NCI-H748 treated with DMSO at 0.1 percent for 48 hours (cell line): ENCODE results near the gene PID1.
"Not testable (repeated sequence)": the region's sequence is repeated elsewhere in the genome, so short reads cannot be mapped to it uniquely, and the experiment has no call there.

Experiments used
- DNase-seq: peaks from one replicate; lab custom pipeline; 2025; lab: John Stamatoyannopoulos, UW

The PID1 gene

DNA sequence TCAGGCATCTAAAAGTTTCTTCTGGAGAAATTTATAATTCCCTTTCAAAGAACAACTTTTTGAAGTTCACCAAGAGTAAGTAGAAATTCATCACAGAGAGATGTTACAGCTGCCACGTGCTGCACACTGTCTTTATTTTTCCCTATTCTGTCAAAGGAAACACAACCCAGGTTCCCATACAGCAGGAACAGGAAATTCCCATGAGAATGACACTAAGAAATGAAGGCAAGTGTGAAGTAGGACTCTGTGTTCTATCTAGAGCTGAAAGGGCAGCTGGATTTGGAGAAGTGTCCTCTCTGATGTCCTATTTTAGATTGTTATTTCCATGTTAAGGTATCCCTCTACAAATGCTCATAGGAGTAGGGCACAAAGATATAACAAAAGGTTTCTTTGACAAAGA is 58.8 kb downstream of the PID1 start:
- no peak for DNase-seq

DNA sequence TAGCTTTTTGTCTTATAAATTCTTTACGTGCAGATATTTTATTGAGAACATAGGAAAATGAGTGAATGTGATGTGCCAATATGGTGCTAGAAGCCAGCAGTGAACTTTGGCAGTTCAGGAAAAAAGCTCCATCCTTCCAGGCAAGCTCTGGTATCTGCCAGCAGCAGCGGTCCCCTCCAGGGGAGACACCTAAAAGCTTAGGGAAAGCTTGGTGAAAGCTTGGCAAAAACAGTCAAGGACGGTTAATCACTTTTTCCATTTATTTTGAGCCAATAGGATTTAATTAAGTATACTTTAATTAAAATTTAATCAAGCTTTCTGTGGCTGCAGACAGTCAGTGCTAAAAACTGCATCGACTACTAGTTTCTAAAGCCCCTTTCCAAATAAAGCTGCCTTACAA is 60.4 kb downstream of the PID1 start:
- DNase-seq: no peak

DNA sequence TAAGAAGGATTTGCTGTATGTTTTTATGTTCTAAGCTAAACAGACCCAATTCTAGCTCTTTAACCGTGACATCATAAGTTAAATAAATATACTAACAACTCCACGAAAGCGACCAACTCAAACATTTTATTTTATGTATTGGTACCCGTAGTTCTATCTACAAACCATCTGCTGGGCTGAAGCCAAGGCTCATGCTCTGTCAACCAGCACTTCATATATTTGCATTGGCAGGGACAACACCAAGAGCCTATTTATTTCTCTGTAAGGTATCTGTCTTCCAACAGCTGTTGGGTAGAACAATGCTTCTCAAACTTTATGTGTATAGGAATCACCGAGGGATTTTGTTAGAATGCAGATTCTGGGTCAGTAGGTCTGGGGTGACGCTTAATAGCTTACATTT is 64.5 kb downstream of the PID1 start:
- no peak for DNase-seq

DNA sequence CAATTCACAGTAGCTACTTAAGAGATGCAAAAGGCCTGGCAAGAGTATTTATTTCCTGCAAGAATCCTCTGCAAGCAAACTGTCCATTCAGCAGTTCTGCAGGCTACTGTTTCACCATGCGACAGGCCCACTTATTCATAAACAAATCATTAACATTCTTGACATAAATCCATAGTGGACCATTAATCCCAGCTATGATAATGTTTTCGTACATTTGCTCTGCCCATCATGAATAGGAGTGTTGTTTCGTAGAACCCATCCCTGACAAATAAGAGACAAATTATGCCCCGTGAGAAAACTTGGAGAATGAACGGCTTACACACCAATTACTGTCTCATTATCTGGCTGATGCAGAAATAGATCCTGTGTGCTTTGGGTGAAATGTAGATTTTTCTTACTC is 65.4 kb downstream of the PID1 start:
- peak; percentile 30 for DNase-seq

DNA sequence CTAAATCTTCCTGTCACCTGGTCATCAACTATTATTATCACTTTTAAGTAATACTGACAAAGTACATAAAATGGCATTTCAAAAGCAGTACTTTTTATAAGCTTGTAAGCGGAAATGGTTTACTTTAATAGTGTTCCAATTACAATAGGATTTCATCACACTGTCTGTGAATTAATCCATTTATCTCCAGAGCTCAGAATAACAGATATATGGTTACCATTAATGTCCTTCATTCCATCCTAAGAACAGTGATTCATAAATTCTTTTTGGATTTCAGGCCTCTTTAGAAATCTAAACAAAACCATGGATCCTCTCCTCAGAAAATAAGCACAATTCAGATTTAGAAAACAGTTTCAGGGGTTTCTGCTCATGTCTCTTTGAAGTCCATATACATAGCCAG is 68.4 kb downstream of the PID1 start:
- DNase-seq: no peak

DNA sequence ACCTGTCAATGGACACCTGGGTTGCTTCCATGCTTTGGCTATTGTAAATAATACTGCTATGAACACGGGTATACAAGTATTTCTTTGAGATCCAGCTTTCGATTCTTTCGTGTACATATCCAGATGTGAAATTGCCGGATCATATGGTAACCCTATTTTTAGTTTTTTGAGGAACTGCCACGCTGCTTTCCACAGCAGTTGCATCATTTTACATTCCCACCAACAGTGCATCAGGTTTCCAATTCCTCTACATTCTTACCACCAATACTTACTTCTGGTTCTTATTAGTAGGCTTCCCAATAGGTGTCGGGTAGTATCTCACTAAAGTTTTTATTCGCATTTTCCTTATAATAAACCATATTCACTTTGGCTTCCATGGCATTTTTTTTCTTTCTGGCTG is 69.6 kb downstream of the PID1 start:
- DNase-seq: no peak

DNA sequence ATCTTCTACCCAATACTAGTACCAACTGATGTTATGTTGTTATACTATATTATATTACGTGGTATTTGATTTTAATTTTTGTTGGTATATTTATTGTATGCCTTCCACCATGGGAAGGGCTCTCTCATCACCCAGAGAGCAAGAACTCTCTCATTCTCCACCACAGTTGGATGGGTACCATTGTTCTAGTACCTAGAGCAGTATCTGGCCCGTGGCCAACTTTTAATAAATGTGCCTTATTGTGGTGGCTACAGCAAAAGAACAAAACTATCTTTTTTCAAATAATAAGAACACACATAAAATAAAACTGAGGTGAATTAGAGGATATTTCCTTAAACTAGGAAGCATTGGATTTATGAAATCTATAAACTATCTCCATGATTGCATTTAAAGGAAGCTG is 71.8 kb downstream of the PID1 start:
- DNase-seq: no peak

DNA sequence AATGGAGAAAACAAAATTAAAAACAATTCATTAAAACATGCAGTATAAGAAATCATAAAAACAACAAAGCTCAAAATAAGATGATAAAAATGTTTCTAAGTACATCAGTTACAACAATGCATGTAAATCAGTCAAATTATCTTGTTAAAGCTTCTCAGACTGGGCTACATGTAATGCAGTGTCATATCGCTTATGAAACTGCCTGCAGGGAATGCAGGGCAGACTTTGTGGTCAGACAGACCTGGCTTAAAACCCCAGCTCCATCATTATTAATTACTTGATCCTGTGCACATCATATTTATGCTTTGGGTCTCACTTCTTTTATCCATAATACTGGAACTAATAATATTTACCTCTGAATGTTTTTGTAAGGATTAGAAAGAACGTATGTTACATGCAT is 74.6 kb downstream of the PID1 start:
- DNase-seq: no peak

DNA sequence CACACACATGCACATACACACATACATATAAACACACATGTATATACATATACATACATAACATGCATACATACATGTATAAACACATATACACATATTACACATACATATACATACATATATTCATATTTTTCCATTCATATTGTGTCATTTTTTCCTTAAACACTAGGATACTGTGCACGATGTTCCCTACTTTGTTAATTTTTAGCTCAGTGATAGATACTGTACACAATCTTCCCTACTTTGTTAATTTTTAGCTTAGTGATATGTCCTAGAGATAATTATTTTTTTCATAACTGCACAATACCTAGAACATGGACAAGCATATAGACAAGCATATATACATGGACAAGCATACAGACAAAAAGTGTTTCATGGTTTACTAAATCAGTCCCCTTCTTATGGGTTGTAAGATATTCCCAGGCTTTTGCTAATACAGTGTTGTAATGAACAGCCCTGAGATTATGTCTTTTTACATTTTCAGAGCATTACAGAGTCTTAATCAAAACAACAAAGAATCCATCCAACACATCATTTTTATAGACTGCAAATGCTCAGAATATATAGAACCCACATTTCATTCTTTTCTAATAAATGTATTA is 75.6 kb downstream of the PID1 start:
- no peak for DNase-seq

DNA sequence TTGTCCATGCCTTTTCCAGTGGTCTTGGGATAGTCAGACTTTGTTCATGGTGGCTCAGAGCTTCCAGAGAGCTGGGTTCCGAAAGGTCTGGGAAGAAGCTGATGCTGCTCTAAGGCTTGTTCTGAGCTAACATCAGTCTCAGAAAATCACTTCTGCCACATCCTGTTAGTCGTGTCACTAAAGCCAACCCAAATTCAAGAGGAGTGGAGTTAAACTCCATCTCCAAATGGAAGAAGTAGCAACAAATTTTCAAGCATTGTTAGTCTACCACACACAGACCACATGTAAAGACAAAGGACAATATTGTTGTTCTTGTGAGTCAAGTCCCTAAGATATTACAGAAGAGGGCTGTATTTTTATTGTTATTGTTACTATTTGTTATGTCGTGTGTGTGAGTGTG is 77.8 kb downstream of the PID1 start:
- DNase-seq: no peak

DNA sequence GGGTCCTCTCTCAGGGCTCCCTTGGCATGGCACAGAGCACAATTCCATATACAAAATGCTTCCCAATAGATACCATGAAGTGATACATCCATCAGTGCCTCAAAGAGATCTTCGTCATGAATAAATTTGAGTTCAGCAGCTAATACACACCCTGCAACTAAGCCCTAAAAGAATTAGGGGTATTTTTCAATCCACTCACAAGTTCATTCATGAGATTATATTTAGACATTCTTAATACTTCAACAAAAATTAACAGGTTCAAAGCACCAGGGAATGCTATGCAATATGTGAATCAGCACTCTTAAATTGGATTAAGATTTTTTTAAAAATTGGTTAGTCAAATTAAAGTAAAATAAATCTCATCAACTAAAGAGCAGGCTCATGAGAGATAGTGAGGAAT is 79.7 kb downstream of the PID1 start:
- no peak for DNase-seq

DNA sequence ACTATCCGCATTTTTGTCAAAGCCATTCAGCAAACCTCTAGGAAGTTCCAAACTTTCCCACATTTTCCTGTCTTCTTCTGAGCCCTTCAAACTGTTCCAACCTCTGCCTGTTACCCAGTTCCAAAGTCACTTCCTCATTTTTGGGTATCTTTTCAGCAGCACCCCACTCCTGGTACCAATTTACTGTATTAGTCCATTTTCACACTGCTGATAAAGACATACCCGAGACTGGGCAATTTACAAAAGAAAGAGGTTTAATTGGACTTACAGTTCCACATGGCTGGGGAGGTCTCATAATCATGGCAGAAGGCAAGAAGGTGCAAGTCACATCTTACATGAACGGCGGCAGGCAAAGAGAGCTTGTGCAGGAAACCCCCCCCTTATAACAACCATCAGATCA is 84.0 kb downstream of the PID1 start:
- DNase-seq: not testable (repeated sequence)

DNA sequence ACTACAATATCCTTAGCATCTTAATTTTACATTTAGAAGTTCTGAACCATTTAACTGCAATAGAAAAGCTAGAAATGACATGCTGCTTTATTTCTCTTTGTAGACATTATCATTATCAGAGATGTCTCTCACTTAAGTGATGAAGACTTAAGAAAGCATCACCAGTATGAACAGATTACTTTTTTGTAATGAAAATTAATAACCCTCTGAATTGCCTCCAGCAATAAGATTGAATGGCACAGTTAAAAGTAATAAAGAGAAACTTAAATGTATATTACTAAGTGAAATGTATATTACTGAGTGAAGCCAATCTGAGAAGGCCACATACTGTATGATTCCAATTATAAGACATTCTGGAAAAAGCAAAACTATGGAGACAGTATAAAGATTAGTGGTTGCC is 89.4 kb downstream of the PID1 start:
- DNase-seq: no peak

DNA sequence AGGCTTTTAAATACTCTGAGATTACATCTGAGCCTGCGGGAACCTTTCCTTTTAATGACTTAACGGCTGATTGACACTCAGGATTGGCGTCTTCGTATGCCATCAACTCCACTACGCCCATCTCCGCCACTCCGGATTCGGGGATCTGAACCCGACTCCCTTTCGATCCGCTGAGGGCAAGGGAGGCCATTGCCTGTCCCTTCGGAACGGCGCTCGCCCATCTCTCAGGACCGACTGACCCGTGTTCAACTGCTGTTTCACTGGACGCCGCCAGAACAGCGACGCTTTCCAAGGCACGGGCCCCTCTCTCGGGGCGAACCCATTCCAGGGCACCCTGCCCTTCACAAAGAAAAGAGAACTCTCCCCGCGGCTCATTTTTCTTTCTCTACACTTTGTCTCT is 90.4 kb downstream of the PID1 start:
- DNase-seq: no peak

DNA sequence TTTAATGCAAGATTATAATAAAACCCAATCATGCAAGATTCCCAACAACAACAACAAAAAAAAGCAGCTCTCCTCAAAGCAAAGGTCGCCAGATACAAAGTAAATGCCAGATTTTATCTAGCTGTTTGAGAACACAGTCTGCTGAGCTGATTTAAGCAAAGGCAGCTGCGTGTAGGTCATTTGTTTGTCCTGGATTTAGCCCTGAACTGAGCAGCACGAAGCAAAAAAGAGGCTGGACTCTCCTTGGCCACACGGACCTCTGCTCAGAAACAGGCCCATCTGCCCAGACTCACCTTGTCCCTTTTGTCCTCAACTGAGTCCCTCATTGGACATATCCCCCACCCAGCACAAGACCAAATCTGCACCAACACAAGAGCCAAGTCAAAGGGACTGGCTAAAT is 91.5 kb downstream of the PID1 start:
- no peak for DNase-seq

DNA sequence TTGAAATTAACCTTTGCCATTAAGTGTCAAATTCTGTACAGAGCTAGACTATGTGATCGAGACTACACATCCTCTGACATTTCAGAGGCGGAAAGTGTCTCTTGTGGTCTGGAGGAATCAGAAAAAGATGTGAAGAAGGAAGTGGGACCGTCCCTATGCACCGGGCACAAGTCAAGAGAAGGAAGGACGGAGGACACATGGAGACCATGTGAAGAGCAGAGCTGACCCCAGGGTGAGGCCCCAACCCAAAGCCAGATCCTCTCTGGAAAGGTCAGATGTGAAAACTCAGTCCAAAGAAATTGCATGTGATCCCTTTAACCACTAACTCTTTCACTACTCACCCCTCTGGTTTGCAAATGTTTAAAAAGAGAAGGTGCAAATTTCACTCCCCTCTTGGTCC is 92.4 kb downstream of the PID1 start:
- no peak for DNase-seq

DNA sequence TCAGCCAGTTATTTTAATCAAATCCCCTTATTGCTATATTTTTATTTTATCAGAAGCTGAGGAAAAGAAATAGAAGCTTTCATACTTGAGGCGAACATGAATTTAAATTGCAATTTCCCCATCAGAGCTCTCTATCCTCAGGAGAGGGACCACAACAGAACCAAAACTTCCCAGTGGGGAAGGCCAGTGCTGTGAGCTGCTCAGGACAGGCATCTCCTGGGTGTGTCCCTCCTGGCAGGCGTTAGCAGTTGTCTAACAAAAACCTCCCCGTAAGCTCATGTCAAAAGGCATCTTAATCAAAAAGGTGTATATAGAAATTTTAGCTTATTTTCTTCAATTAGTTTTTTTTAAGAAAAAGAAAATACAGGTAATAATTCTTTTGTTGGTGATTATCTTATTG is 93.0 kb downstream of the PID1 start:
- DNase-seq: no peak

DNA sequence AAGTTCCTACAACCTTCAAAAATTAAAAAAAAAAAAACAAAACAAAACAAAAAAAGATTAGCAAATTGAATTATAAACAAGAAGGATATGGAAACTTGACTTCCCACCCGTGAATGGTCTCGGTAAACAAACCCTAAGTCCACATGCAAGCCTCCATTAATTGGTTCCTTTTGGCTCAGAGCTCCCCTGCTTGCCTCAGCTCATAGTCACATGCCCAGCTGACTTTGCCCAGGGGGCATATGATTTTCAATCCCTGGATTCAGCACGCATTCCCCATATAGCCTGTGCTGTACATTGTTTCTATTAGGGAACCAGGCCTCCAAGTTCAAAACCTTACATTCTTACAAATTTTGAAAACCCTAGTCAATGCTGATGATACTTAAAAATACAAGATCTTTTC is 95.0 kb downstream of the PID1 start:
- DNase-seq: no peak

DNA sequence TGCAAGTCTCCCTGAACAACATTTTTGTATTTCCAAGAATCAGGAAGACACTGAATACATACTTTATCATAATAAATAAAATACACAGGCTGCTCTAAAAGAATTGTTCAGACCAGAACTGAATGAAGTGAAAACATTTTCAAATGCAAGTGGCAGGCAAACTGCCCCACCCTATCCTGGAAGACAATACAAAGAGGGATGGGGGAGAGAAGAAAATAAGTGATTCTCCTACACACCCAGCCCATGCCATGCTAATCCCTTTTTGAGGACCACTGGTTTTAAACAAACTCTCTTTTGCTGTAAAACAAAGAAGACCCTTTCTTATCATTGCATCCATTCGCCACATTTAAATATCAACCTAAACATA is 95.6 kb downstream of the PID1 start:
- no peak for DNase-seq

DNA sequence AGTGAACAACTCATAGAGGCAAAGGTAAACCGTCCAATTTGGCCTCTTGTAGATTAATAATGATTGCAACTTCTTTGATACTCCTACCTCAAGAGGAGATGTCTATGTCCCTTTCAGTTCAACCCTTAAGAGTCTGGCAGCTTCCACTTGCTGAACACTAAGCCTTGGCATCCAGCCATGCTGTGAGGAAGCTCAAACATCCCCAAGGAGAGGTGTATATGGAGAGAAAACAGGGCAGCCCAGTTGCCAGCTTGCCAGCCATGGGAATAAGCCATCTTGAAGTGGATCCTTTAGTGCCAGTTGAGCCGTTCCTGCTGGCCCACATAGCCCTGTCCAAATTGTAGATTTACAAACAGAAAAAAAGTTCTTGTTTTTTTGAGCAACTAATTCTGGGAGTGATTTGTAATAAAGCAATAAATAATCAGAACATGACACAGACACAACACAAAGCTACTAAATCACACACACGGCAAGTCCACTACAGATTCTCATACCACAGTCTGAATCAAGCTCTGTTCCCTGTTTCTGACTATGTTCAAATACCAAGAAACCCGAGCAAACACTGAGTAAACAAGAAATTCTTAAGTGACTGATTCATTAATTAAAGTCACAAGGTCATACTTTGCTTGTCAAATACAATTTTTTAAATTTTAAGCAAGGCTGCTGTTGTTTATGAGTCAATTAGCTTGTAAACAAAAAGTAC is 96.1 kb downstream of the PID1 start:
- no peak for DNase-seq

DNA sequence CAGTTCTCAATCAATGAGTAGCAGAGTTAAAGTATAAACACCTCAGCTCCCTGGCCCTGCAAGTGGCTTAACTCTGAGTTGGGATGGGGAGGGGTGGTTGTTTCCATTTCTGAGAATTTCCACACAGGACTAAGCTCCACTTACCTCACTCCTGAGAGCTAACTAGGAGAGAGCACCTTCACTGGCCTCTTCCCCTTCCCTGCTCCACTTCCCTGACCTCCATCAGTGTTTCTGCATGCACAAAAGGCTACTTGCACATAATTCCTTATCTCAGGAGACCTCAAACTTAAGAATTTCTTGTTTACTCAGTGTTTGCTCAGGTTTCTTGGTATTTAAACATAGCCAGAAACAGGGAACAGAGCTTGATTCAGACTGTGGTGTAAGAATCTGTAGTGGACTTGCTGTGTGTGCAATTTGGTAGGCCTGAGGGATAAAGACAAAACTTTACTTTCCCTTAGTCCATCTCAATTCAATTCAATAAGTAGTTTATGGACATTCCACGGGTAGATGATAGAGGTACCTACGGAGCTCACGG is 97.2 kb downstream of the PID1 start:
- DNase-seq: no peak

DNA sequence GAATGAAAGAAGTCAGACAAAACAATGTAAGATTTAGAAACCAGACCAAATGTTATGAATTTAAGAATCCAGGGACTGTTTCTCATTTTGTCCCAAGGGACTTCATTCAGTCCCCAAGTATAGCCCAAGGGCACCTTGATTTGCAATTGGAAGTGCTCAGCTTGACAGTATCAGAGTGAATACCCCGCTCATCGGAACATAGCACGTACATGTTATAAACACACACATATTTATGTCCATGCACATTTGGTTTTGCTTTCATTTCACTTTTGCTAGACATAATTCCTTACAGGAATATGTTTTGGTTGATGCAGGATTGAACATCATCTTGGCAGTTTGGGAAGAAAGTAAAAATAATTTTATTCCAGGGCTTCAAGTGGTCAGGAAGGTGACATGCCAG is 100.2 kb downstream of the PID1 start:
- no peak for DNase-seq

DNA sequence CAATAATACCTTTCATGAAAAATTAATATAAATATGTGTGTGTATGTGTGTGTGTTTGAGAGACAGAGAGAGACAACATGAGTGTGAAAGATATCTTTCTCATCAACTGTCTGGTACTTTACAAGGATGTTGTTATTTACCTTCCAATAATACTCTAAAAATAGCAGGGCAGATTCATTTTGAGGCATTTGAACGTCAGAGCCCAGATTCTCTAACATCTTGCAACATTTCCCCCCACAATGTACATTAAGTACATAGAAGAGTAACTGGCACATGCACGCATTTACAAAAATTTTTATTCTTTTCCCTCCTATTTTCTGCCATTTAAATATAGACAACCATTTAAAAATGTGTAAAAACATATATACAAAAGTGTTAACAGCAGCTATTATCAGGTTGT is 100.9 kb downstream of the PID1 start:
- DNase-seq: no peak

DNA sequence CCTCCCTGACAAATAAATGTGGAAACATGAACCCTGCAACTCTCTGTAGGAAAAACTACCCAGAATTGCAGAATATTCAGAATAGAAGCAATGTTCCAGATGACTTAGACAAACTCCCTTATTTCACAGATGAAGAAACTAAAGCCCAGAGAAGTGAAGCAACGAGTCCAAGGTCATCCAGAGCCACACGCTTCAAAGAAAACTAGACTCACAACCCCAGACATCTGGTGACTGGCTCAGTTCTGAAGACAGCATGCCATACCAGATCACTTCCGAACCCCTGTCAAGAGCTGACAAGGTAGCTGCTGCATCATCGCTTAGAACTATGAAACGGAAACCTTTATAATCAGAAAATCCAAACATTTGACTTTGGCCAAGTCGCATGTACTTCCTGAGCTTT is 101.3 kb downstream of the PID1 start:
- DNase-seq: no peak
